HepG2 (cell line): ENCODE data around the gene ANGPTL5. TPM values are rescaled to one million over a fixed set of nuclear protein-coding genes. Genes with fewer than 3 reads are reported as not detected.

Experiments
- ATAC-seq: fragments of 200-7000 bp; cut with Tn5 transposase; 3 replicates; pipeline ENCODE4 v1.9.1; 2020; ENCODE audit warnings: mild to moderate bottlenecking, moderate library complexity
- BruUV-seq: library from RNA; stranded (reverse); fragments of 400-500 nt; replicated peaks from 2 replicates; lab custom pipeline; 2021; lab: Mats Ljungman, UMichigan
- CTCF ChIA-PET: fragments of 300-600 bp; formaldehyde crosslinking; extraction: SDS; loops from one replicate; lab custom pipeline; 2021; ENCODE audit warnings: low total read pairs, inconsistent platforms, low intra/inter-chr PET ratio; lab: Yijun Ruan, JAX
- POLR2A ChIA-PET: fragments of 350-600 bp; sonication (Branson Sonifier 250); formaldehyde crosslinking; loops from one replicate; lab custom pipeline; 2020; ENCODE audit warnings: antibody characterized with exemption, inconsistent platforms; lab: Yijun Ruan, JAX
- DNase-seq: peaks from one replicate; pipeline ENCODE4 v3.0.0-alpha.2; 2015; ENCODE audit warnings: low spot score
- FAIRE-seq: peaks from 3 replicates; lab custom pipeline; 2011; peaks lifted over from hg19 to GRCh38; lab: Jason Lieb, UNC
- H2AFZ ChIP-seq: one replicate; pipeline ENCODE4 v1.6.1; 2011; ENCODE audit warnings: low read length, inconsistent platforms
- H3K27ac ChIP-seq: fragments of 300-600 bp; 3 replicates; pipeline ENCODE4 v1.8.0; 2011; ENCODE audit warnings: mixed run types, mild to moderate bottlenecking, mixed read lengths, low read length, inconsistent platforms; ENCODE audit not compliant: insufficient read depth; ENCODE audit errors: extremely low read length
- H3K27me3 ChIP-seq, 2 experiments: fragments of 200-600 bp in 1 of 2; 2 replicates in 1 of 2; 3 replicates in 1 of 2; pipeline versions ENCODE4 v1.6.0 to v1.8.0; 2011; ENCODE audit warnings: low read length in 2 of 2, mild to moderate bottlenecking in 2 of 2, moderate library complexity in 2 of 2, inconsistent platforms in 1 of 2; ENCODE audit not compliant: insufficient read depth in 2 of 2, control insufficient read depth in 1 of 2
- H3K36me3 ChIP-seq, 2 experiments: fragments of 200-600 bp in 1 of 2; replicated peaks in 1 of 2; 2 replicates in 1 of 2; 3 replicates in 1 of 2; pipeline versions ENCODE4 v1.5.1 to v1.8.0; 2011; ENCODE audit warnings: low read length in 2 of 2, inconsistent platforms in 1 of 2; ENCODE audit not compliant: insufficient read depth in 2 of 2, control insufficient read depth in 1 of 2
- H3K4me1 ChIP-seq: 2 replicates; pipeline ENCODE4 v1.5.1; 2012; ENCODE audit warnings: low read length, inconsistent platforms; ENCODE audit not compliant: insufficient read depth
- H3K4me2 ChIP-seq: 2 replicates; pipeline ENCODE4 v1.6.0; 2011; ENCODE audit warnings: low read depth, low read length, inconsistent platforms
- H3K4me3 ChIP-seq, 3 experiments: fragments of 200-600 bp in 1 of 3; sonication (generic), shearing (Covaris generic) in 1 of 3; replicated peaks in 1 of 3; 2 replicates each; pipeline ENCODE4 v1.5.1; 2011 to 2016; ENCODE audit warnings: low read length in 3 of 3, inconsistent platforms in 2 of 3, low read depth in 2 of 3, mild to moderate bottlenecking in 2 of 3, control low read depth in 1 of 3, mixed read lengths in 1 of 3; ENCODE audit not compliant: insufficient read depth in 1 of 3
- H3K79me2 ChIP-seq: one replicate; pipeline ENCODE4 v1.6.1; 2011; ENCODE audit warnings: low read length, inconsistent platforms; ENCODE audit not compliant: insufficient read depth
- H3K9ac ChIP-seq: 2 replicates; pipeline ENCODE4 v1.6.0; 2011; ENCODE audit warnings: mild to moderate bottlenecking, low read depth, low read length, inconsistent platforms; ENCODE audit not compliant: insufficient read depth
- H3K9me3 ChIP-seq: 2 replicates; pipeline ENCODE4 v1.5.1; 2012; ENCODE audit warnings: mild to moderate bottlenecking, low read length
- H4K20me1 ChIP-seq: 2 replicates; pipeline ENCODE4 v1.6.0; 2011; ENCODE audit warnings: inconsistent platforms, mild to moderate bottlenecking, low read length, moderate library complexity; ENCODE audit not compliant: insufficient read depth
- ARID3A ChIP-seq: IDR thresholded peaks from 2 replicates; pipeline ENCODE4 v1.6.1; 2012; ENCODE audit warnings: low read depth, low read length, improper control_type of control experiment
- CBX1 ChIP-seq: IDR thresholded peaks from one replicate; pipeline ENCODE4 v1.6.1; 2016; ENCODE audit warnings: antibody characterized with exemption, low read depth
- CTCF ChIP-seq: sonication (generic); formaldehyde crosslinking; IDR thresholded peaks from 2 replicates; pipeline ENCODE4 v1.5.0; 2020; ENCODE audit warnings: mild to moderate bottlenecking, missing genetic modification reagents, moderate library complexity
- HMGXB4 ChIP-seq, 2 experiments: sonication (generic) in 1 of 2; formaldehyde crosslinking in 1 of 2; IDR thresholded peaks; 2 replicates each; pipeline versions ENCODE4 v1.4.0 to v1.6.1; 2018 to 2020; ENCODE audit warnings: missing genetic modification reagents in 2 of 2, borderline replicate concordance in 1 of 2, low read depth in 1 of 2, mild to moderate bottlenecking in 1 of 2, missing biosample characterization in 1 of 2
- PAF1 ChIP-seq: IDR thresholded peaks from 2 replicates; pipeline ENCODE4 v1.6.1; 2016; ENCODE audit warnings: missing genetic modification reagents, missing compliant biosample characterization
- PATZ1 ChIP-seq: sonication (generic); formaldehyde crosslinking; IDR thresholded peaks from 2 replicates; pipeline ENCODE4 v1.4.0; 2020; ENCODE audit warnings: missing genetic modification reagents
- RAD21 ChIP-seq: fragments of 450-650 bp; formaldehyde crosslinking; IDR thresholded peaks from 2 replicates; pipeline ENCODE4 v1.5.0; 2020; ENCODE audit warnings: mild to moderate bottlenecking
- SMC3 ChIP-seq: IDR thresholded peaks from 2 replicates; pipeline ENCODE4 v1.6.1; 2011; ENCODE audit warnings: low read length, improper control_type of control experiment
- STAG1 ChIP-seq: sonication (generic); formaldehyde crosslinking; IDR thresholded peaks from 2 replicates; pipeline ENCODE4 v1.4.0; 2020; ENCODE audit warnings: missing genetic modification reagents
- ZSCAN21 ChIP-seq: sonication (generic); formaldehyde crosslinking; IDR thresholded peaks from 2 replicates; pipeline ENCODE4 v1.8.0; 2022; ENCODE audit warnings: mild to moderate bottlenecking, missing genetic modification reagents, moderate library complexity, borderline replicate concordance
- WGBS: methylation state at CpG from one replicate; pipeline ENCODE4 v1.1.6; 2017; ENCODE audit warnings: low lambda C conversion rate; 5-methylcytosine and 5-hydroxymethylcytosine counted together
- in situ Hi-C: cut with HindIII; loops from 2 replicates; pipeline ENCODE4 v1.10.0; 2017; ENCODE audit warnings: low pct_unique_long_range_greater_than_20kb; ENCODE audit not compliant: extremely low pct_ligation_motif_present
- intact Hi-C: fragments of 100-400 bp; cut with micrococcal nuclease; formaldehyde crosslinking; loops from one replicate; pipeline ENCODE4 v1.10.0; 2022; ENCODE audit not compliant: unreplicated experiment
- polyA plus RNA-seq, 8 experiments: library from polyadenylated mRNA; depleted of rRNA in 3 of 8; stranded (reverse) in 7 of 8; unstranded in 1 of 8; fragments of >200 nt; fragmentation: Illumina TruSeq in 4 of 8; extraction: Trizol in 4 of 8; gene quantifications; 2 replicates each; pipeline versions ENCODE4 v1.2.1 to v1.2.3, GENCODE V29; 2011 to 2016; ENCODE audit warnings: low read depth in 4 of 8, missing spikeins in 1 of 8, mixed read lengths in 1 of 8; ENCODE audit not compliant: insufficient read depth in 1 of 8
- total RNA-seq, 5 experiments: library from RNA; depleted of rRNA; stranded (reverse); fragments of >200 nt; fragmentation: Illumina TruSeq; extraction: Trizol; gene quantifications; 2 replicates each; pipeline ENCODE4 v1.2.3, GENCODE V29; 2016; ENCODE audit warnings: low read depth in 1 of 5

ANGPTL5 gene
- total and polyA plus RNA-seq, 2 of the 13 experiments (the other 11 are each of a cell fraction or from before 2014, with no cell fraction given): not detected

GRCh38 chr11:101860696-101861427 lies 55.5 kb downstream of the ANGPTL5 start:
- no TSS peak for BruUV-seq
- intact Hi-C loops (loop anchor here (5.0 to 10.0 kb wide), 2 partner anchors 254 to 331 kb away; partner anchors contain the start of gene YAP1), in situ Hi-C loops (loop anchor here (10.0 kb wide), 1 partner anchor 54 kb away; the partner anchor contains the start of genes ANGPTL5 and CEP126)
- Histone ChIP-seq H4K20me1 (no peaks in the 10 kb centered on the region), H3K27me3 (no peaks in the 10 kb centered on the region), H2AFZ (no peak overlapping the region), H3K4me1 (peaks cover 44% of the 10 kb centered on the region), H3K9ac (no peak overlapping the region), H3K27ac (no peak overlapping the region), H3K79me2 (no peaks in the 10 kb centered on the region), H3K4me3 (no peak overlapping the region), H3K9me3 (peaks cover 9% of the 10 kb centered on the region), H3K4me2 (no peak overlapping the region), H3K36me3 (no peaks in the 10 kb centered on the region)
- peak; percentile 84 for ATAC-seq
- CTCF ChIA-PET: interaction anchor here (0.5 to 3.9 kb wide), 5 partner anchors 9 to 147 kb away, joined by 3 to 54 read pairs (median 4); no protein-coding TSS in a partner anchor
- TF ChIP-seq SMC3: peak; percentile 84
- peak; percentile 80 for TF ChIP-seq STAG1 (CRISPR knock-in tag)
- no peak for TF ChIP-seq PAF1 (CRISPR knock-in tag)
- no peak for TF ChIP-seq ZSCAN21 (CRISPR knock-in tag)
- TF ChIP-seq CTCF: peak; percentile 84
- TF ChIP-seq PATZ1: no peak
- no peak for TF ChIP-seq HMGXB4 (CRISPR knock-in tag; IDR thresholded peaks at IDR 0.05; ENCODE audit: borderline replicate concordance in 1 of 2, low read depth in 1 of 2)
- TF ChIP-seq ARID3A: peak; percentile 51; the same call in 1 of the 2 replicates
- TF ChIP-seq RAD21 (CRISPR knock-in tag): peak; percentile 57
- TF ChIP-seq CBX1: no peak
- peak; percentile 37 for FAIRE-seq
- POLR2A ChIA-PET: interaction anchor here (0.7 to 1.4 kb wide), 2 partner anchors 147 to 287 kb away, joined by 3 to 7 read pairs; no protein-coding TSS in a partner anchor
- WGBS: 13% methylated on average over 9 of the region's 9 CpGs
- DNase-seq: peak; percentile 56
